Liver (tissue), 9 donors: ENCODE measurements around the gene KTN1. TPM values are rescaled to one million over a fixed set of nuclear protein-coding genes. Genes with fewer than 3 reads are reported as not detected.

Experiments
- DNase-seq: peaks from one replicate; pipeline ENCODE4 v3.0.0-alpha.2; 2017; ENCODE audit warnings: low spot score
- H3K27ac ChIP-seq, 2 donors: one replicate each; pipeline ENCODE4 v1.7.0; 2013; ENCODE audit warnings: inconsistent platforms in 2 of 2, low read length in 2 of 2, control low read depth in 1 of 2, low read depth in 1 of 2, mild to moderate bottlenecking in 1 of 2
- H3K27me3 ChIP-seq, 4 donors: one replicate each; pipeline versions ENCODE4 v1.6.1 to v1.7.0; 2013; ENCODE audit warnings: low read length in 3 of 4, inconsistent platforms in 1 of 4, mild to moderate bottlenecking in 1 of 4, moderate library complexity in 1 of 4; ENCODE audit not compliant: control insufficient read depth in 4 of 4, insufficient read depth in 4 of 4
- H3K36me3 ChIP-seq, 4 donors: one replicate each; pipeline versions ENCODE4 v1.6.1 to v1.7.0; 2013; ENCODE audit warnings: low read length in 3 of 4, mild to moderate bottlenecking in 3 of 4, low read depth in 1 of 4, moderate library complexity in 1 of 4; ENCODE audit not compliant: control insufficient read depth in 4 of 4, insufficient read depth in 3 of 4
- H3K4me1 ChIP-seq, 4 donors: one replicate each; pipeline versions ENCODE4 v1.6.1 to v1.7.0; 2013; ENCODE audit warnings: low read length in 3 of 4, mild to moderate bottlenecking in 3 of 4, moderate library complexity in 1 of 4; ENCODE audit not compliant: control insufficient read depth in 4 of 4, insufficient read depth in 4 of 4
- H3K4me3 ChIP-seq, 3 donors: one replicate each; pipeline versions ENCODE4 v1.6.1 to v1.7.0; 2013; ENCODE audit warnings: low read length in 3 of 3, control low read depth in 1 of 3, low read depth in 1 of 3, mild to moderate bottlenecking in 1 of 3
- H3K9ac ChIP-seq, 2 donors: one replicate each; pipeline ENCODE4 v1.7.0; 2013; ENCODE audit warnings: low read length in 2 of 2, mild to moderate bottlenecking in 2 of 2, moderate library complexity in 2 of 2, control low read depth in 1 of 2, low read depth in 1 of 2
- H3K9me3 ChIP-seq, 4 donors: one replicate each; pipeline versions ENCODE4 v1.6.1 to v1.7.0; 2013; ENCODE audit warnings: low read length in 3 of 4; ENCODE audit not compliant: control insufficient read depth in 4 of 4
- FOXA1 ChIP-seq: IDR thresholded peaks from 2 replicates; pipeline ENCODE4 v1.6.1; 2016; ENCODE audit warnings: antibody characterized with exemption
- FOXA2 ChIP-seq: IDR thresholded peaks from 2 replicates; pipeline ENCODE4 v1.6.1; 2016; ENCODE audit warnings: antibody characterized with exemption
- GABPA ChIP-seq, 2 donors: IDR thresholded peaks in 1 of 2; conservative IDR thresholded peaks in 1 of 2; 2 replicates each; pipeline ENCODE4 v1.6.1; 2016; ENCODE audit warnings: antibody characterized with exemption in 2 of 2, mild to moderate bottlenecking in 1 of 2, moderate library complexity in 1 of 2
- HNF4A ChIP-seq, 2 donors: conservative IDR thresholded peaks; 2 replicates each; pipeline ENCODE4 v1.6.1; 2016; ENCODE audit warnings: antibody characterized with exemption in 2 of 2, mild to moderate bottlenecking in 2 of 2
- HNF4G ChIP-seq: IDR thresholded peaks from 2 replicates; pipeline ENCODE4 v1.6.1; 2016; ENCODE audit warnings: antibody characterized with exemption
- JUND ChIP-seq, 2 donors: IDR thresholded peaks; 2 replicates each; pipeline ENCODE4 v1.6.1; 2016; ENCODE audit warnings: antibody characterized with exemption in 2 of 2
- NR2F2 ChIP-seq: IDR thresholded peaks from 2 replicates; pipeline ENCODE4 v1.6.1; 2016; ENCODE audit warnings: antibody characterized with exemption
- RAD21 ChIP-seq, 2 donors: IDR thresholded peaks; 2 replicates each; pipeline ENCODE4 v1.6.1; 2016; ENCODE audit warnings: antibody characterized with exemption in 2 of 2, mild to moderate bottlenecking in 2 of 2
- RXRA ChIP-seq, 2 donors: IDR thresholded peaks; 2 replicates each; pipeline ENCODE4 v1.6.1; 2017 to 2018; ENCODE audit warnings: antibody characterized with exemption in 2 of 2, mild to moderate bottlenecking in 1 of 2
- SP1 ChIP-seq: IDR thresholded peaks from 2 replicates; pipeline ENCODE4 v1.6.1; 2018; ENCODE audit warnings: antibody characterized with exemption, mild to moderate bottlenecking
- TAF1 ChIP-seq: conservative IDR thresholded peaks from 2 replicates; pipeline ENCODE4 v1.6.1; 2016; ENCODE audit warnings: antibody characterized with exemption, mild to moderate bottlenecking
- YY1 ChIP-seq: IDR thresholded peaks from 2 replicates; pipeline ENCODE4 v1.6.1; 2016; ENCODE audit warnings: antibody characterized with exemption, mild to moderate bottlenecking
- WGBS: extraction: QIAGEN DNeasy Blood & Tissue Kit; methylation state at CpG from one replicate; pipeline ENCODE4 v1.1.7; 2013; 5-methylcytosine and 5-hydroxymethylcytosine counted together
- polyA plus RNA-seq, 2 donors: library from polyadenylated mRNA; stranded (reverse) in 1 of 2; unstranded in 1 of 2; fragments of 200-250 nt in 1 of 2; fragments of >200 nt in 1 of 2; fragmentation: Nextera tagmentation in 1 of 2; extraction: Ambion mirVana in 1 of 2; gene quantifications; one replicate each; pipeline versions ENCODE4 v1.2.1 to v1.2.3, GENCODE V29; 2013 to 2015
- total RNA-seq, 2 donors: library from RNA; depleted of rRNA; stranded (reverse); fragments of >200 nt; gene quantifications; one replicate each; pipeline ENCODE4 v1.2.3, GENCODE V29; 2014
- TF ChIP-seq, protein P1 (sequence below): IDR thresholded peaks from 2 replicates; pipeline ENCODE4 v1.6.1; 2016; ENCODE audit warnings: antibody characterized with exemption, mild to moderate bottlenecking
- TF ChIP-seq, protein P2 (sequence below): IDR thresholded peaks from 2 replicates; pipeline ENCODE4 v1.6.1; 2016; ENCODE audit warnings: antibody characterized with exemption
- TF ChIP-seq, protein P3 (sequence below): fragments of 150-350 bp; IDR thresholded peaks from 2 replicates; pipeline ENCODE4 v1.5.1; 2017; ENCODE audit warnings: improper control_type of control experiment, low read depth, low read length; ENCODE audit not compliant: missing input control
- TF ChIP-seq, protein P4 (sequence below): IDR thresholded peaks from 2 replicates; pipeline ENCODE4 v1.6.1; 2016; ENCODE audit warnings: antibody characterized with exemption
- TF ChIP-seq, protein P5 (sequence below): IDR thresholded peaks from 2 replicates; pipeline ENCODE4 v1.6.1; 2016; ENCODE audit warnings: antibody characterized with exemption
- donor health status: healthy.
- donor health status: healthy.
- donor health status: healthy.
- donor health status: healthy.
- donor health status: healthy.

Gene KTN1
- total and polyA plus RNA-seq, 4 donors = 34.9 to 141 (median 59.6) TPM

DNA sequence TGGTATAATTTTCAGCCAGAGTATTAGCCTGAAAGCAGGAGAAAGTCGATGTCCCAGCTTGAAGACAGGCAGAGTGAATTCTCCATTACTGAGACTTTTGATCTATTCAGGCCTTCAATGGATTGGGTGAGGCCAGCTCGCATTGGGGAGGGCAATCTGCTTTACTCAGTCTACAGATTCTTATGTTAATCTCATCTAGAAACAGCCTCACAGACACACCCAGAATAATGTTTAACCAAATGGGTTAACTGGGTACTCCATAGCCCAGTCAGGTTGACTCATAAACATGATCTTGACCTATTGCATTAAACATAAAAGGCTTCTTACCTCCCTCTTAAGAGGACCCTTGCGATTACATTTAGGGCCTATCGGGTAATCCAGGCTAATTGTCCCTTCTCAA, 118.0 kb downstream of the KTN1 start:
- no peak for DNase-seq

DNA sequence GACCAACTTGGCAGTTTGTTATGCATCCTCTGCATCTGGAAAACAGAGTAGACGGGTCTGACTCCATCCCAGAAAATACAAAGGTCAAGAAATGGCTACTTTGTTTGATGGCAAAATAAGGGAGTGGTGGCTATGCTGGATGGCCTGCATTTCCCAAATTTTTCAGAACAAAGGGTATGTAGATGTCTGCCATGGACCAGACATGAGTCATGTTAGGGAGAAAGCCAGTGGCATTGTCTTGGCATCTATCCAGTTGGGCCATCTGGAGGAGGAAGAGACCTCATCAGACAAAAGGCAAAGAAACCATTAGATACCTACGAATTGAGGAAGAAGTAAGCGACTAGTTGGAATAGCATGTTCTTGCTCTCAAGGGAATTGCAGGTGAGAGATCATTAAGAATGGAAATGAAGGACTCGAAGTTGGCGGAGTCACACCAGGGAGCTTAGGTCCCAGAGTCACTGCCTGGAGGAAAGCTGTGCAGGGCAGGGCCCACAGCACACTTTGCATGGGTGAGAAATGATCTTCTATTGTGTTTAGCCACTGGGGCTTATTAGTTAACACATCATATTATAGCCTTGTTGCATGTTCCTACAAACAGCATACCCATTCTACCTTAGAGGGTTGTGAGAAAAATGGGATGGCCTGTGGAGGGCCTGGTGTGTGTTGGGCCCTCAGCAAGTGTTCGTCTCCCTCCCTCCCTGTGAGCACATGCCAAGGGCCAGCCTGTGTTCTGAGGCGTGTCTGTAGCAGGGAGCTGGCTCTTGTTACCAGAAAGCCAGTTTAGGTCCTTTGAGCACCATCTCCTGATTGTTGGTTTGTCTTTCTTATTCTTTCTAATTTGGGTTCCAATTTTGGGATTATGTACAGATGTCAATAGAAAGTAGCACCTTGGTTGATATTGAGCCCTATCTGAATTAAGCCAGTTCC, 119.4 kb downstream of the KTN1 start:
- Histone ChIP-seq H3K9me3 (no peaks in the 10 kb centered on the region), H3K36me3 (no peaks in the 10 kb centered on the region), H3K4me3 (no peak overlapping the region), H3K9ac (no peak overlapping the region), H3K4me1 (no peaks in the 10 kb centered on the region), H3K27me3 (no peaks in the 10 kb centered on the region), H3K27ac (no peak overlapping the region)
- DNase-seq = no peak
- WGBS = 91% methylated on average over 7 of the region's 7 CpGs
- TF ChIP-seq, protein P1, sequence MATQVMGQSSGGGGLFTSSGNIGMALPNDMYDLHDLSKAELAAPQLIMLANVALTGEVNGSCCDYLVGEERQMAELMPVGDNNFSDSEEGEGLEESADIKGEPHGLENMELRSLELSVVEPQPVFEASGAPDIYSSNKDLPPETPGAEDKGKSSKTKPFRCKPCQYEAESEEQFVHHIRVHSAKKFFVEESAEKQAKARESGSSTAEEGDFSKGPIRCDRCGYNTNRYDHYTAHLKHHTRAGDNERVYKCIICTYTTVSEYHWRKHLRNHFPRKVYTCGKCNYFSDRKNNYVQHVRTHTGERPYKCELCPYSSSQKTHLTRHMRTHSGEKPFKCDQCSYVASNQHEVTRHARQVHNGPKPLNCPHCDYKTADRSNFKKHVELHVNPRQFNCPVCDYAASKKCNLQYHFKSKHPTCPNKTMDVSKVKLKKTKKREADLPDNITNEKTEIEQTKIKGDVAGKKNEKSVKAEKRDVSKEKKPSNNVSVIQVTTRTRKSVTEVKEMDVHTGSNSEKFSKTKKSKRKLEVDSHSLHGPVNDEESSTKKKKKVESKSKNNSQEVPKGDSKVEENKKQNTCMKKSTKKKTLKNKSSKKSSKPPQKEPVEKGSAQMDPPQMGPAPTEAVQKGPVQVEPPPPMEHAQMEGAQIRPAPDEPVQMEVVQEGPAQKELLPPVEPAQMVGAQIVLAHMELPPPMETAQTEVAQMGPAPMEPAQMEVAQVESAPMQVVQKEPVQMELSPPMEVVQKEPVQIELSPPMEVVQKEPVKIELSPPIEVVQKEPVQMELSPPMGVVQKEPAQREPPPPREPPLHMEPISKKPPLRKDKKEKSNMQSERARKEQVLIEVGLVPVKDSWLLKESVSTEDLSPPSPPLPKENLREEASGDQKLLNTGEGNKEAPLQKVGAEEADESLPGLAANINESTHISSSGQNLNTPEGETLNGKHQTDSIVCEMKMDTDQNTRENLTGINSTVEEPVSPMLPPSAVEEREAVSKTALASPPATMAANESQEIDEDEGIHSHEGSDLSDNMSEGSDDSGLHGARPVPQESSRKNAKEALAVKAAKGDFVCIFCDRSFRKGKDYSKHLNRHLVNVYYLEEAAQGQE = no peak
- TF ChIP-seq HNF4G (no peak), GABPA (IDR thresholded peaks at IDR 0.05 in 1 of 2, conservative IDR thresholded peaks at IDR 0.05 in 1 of 2) (no peak), FOXA2 (no peak), NR2F2 (no peak), SP1 (no peak), RAD21 (IDR thresholded peaks at IDR 0.05) (no peak), TAF1 (no peak), RXRA (IDR thresholded peaks at IDR 0.05) (no peak), JUND (IDR thresholded peaks at IDR 0.05) (no peak), FOXA1 (no peak)
- TF ChIP-seq, protein P2, sequence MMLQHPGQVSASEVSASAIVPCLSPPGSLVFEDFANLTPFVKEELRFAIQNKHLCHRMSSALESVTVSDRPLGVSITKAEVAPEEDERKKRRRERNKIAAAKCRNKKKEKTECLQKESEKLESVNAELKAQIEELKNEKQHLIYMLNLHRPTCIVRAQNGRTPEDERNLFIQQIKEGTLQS = no peak
- TF ChIP-seq, protein P3, sequence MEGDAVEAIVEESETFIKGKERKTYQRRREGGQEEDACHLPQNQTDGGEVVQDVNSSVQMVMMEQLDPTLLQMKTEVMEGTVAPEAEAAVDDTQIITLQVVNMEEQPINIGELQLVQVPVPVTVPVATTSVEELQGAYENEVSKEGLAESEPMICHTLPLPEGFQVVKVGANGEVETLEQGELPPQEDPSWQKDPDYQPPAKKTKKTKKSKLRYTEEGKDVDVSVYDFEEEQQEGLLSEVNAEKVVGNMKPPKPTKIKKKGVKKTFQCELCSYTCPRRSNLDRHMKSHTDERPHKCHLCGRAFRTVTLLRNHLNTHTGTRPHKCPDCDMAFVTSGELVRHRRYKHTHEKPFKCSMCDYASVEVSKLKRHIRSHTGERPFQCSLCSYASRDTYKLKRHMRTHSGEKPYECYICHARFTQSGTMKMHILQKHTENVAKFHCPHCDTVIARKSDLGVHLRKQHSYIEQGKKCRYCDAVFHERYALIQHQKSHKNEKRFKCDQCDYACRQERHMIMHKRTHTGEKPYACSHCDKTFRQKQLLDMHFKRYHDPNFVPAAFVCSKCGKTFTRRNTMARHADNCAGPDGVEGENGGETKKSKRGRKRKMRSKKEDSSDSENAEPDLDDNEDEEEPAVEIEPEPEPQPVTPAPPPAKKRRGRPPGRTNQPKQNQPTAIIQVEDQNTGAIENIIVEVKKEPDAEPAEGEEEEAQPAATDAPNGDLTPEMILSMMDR = no peak
- TF ChIP-seq, protein P4, sequence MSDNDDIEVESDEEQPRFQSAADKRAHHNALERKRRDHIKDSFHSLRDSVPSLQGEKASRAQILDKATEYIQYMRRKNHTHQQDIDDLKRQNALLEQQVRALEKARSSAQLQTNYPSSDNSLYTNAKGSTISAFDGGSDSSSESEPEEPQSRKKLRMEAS = no peak

More for the DNA sequence above, 118.0 kb downstream of the KTN1 start:
- Histone ChIP-seq H3K27me3 (no peaks in the 10 kb centered on the region), H3K4me3 (no peak overlapping the region), H3K36me3 (no peaks in the 10 kb centered on the region), H3K9me3 (no peaks in the 10 kb centered on the region), H3K27ac (no peak overlapping the region), H3K9ac (no peak overlapping the region), H3K4me1 (no peaks in the 10 kb centered on the region)
- WGBS = 88% methylated on average over 4 of the region's 4 CpGs
- TF ChIP-seq, protein P2 = no peak
- no peak for TF ChIP-seq YY1
- TF ChIP-seq, protein P5, sequence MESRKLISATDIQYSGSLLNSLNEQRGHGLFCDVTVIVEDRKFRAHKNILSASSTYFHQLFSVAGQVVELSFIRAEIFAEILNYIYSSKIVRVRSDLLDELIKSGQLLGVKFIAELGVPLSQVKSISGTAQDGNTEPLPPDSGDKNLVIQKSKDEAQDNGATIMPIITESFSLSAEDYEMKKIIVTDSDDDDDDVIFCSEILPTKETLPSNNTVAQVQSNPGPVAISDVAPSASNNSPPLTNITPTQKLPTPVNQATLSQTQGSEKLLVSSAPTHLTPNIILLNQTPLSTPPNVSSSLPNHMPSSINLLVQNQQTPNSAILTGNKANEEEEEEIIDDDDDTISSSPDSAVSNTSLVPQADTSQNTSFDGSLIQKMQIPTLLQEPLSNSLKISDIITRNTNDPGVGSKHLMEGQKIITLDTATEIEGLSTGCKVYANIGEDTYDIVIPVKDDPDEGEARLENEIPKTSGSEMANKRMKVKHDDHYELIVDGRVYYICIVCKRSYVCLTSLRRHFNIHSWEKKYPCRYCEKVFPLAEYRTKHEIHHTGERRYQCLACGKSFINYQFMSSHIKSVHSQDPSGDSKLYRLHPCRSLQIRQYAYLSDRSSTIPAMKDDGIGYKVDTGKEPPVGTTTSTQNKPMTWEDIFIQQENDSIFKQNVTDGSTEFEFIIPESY = no peak
- TF ChIP-seq, protein P1 = no peak
- no peak for TF ChIP-seq HNF4A (conservative IDR thresholded peaks at IDR 0.05)
